ENCODE results near the gene GRAMD4.

The GRAMD4 gene

GRCh38 chr22:46598224-46598623 lies 22.0 kb upstream of the GRAMD4 start:
- no peak for ATAC-seq

GRCh38 chr22:46598737-46599424 lies 21.3 kb upstream of the GRAMD4 start:
- no peak for ATAC-seq

DNA sequence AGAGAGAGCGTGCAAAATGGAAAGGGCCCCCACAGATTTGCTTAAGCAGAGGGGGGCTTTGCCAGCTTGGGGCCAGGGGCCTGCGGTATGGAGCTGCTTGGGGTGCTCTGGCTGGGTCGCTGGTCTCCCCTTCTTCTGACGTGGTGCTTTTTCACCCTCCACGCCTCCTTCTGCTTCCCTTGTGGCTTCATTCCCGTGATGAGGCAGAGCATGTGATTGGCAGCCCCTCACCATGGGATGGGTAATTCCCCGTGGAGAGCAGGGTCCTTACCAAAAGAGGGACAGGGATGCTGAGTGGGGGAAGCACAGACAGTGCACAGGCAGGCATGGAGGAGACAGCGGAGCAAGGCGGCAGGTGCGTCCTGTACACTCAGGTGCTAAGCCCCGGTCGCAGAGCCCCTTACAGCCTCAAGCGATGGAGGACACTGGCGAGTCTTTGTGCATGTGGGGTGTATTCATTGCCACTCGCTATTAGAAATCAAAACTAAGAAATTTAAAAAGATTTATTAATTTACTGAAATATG lies 19.9 kb upstream of the GRAMD4 start:
- no peak for ATAC-seq

DNA sequence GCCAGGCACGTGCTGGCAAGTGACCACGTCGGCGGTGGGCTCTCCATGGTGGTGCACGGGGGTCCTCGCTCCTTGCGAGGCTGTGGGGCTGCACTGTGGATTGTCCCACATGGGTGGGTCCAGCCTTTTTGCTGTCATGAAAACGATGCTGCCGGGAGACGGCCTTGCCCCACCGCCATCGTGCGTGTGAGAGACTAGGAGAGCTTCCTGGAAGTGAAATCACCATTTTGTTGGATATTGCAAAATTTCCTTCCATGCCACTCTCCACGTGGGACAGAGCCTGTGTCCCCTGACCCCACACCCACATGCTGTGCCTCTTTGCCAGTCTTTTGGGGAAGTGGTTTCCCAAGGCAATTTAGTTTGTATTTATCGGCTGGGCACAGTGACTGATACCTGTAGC lies 18.2 kb upstream of the GRAMD4 start:
- no peak for ATAC-seq

GRCh38 chr22:46604306-46604690 lies 15.9 kb upstream of the GRAMD4 start:
- peak; percentile 94 for ATAC-seq

- ATAC-seq, result no peak
Measured at GRCh38 chr22:46605117-46605516, 15.1 kb upstream of the GRAMD4 start.

DNA sequence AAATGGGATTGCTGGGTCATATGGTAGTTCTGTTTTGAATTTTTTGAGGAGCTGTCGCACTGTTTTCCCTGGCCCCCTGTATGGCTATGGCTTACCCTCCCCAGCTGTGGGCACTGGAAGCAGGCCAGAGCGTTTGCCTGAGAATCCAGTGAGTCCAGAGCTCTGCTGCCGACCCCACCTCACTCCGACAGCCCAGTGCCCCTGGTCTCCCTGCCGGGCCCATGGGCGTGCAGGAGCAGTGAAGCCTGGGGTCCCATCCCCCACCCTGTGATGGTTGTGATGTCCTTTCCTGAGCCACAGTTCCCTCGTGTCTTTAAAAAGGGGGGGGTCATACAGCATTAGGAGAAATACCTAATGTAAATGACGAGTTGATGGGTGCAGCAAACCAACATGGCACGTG lies 13.3 kb upstream of the GRAMD4 start:
- no peak for ATAC-seq

DNA sequence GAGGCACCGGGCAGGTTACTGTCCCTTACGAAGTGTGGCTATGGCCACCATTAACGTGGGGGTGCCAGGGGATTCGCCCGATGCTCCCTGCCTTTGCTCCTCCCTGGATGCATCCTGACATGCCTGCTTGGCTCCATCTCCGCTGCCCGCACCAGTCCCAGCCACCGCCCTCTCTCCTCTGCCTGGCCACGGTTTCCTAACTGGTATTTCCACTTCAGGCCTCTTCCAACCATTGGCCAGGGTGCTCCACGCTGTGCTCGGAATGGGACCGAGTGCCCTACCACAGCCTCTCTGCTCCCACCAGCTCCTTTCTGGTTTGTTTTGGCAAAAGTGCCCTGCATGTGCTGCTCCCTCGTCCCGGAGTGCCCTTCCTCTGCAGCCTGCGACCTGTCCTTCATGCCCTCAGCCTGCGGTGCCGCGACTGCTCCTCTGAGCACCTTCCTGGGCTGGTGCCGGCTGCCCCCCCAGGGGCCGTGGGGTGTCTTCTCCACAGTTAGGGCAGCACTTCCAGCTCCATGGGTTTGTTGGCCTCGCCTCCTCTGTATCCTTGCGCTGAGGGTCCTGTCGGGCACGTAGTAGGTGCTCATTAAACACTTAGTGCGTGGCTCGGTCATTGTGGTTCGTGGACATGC lies 12.6 kb upstream of the GRAMD4 start:
- ATAC-seq, result no peak

DNA sequence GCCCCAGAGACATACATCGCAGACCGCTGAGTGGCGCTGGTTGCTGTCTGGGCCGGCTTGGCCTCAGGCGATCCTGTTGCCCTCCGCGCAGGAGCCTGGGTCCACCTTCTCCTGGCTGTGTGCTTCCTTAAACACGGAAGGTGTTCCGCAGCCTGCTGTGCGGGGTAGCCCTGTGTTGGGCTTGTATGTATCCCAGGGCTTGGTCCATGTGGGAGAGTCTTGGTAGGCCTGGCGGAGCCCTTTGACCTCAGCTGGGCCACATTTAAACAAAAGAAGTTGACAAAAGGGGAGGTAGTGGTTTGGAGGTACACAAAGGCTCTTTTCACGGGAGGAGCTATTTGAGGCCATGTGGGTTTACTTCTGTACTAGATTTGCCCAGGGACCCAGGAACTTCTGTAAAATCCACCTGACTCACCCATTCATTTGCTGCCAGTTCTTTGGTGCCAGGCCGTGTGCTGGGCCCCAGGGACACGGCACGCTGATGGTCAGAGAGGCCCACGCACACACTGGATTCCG lies 11.0 kb upstream of the GRAMD4 start:
- no peak for ATAC-seq

DNA sequence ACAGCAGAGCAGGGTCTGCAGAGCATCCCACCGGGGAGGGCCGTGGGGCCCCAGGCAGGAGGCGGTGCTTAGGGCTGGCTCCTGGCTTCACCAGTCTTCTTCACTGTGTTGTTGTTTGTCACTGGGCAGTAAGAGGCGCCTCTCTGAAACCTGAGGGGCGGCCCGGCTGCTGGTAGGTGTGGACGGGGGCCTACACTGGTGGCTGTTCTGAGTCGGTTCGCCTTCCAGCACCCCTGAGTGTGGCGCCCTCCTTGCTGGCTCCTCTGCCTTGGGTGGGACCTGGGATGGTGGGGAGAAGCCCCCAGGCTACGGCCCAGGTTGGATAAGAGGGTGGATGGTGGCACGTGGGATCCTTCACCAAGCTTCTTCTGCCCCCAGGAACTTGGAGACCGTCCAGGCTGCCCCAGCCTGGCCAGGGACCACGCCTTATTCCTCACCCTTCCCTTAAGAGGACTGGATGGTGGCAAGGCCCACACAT lies 10.4 kb upstream of the GRAMD4 start:
- ATAC-seq, result no peak

DNA sequence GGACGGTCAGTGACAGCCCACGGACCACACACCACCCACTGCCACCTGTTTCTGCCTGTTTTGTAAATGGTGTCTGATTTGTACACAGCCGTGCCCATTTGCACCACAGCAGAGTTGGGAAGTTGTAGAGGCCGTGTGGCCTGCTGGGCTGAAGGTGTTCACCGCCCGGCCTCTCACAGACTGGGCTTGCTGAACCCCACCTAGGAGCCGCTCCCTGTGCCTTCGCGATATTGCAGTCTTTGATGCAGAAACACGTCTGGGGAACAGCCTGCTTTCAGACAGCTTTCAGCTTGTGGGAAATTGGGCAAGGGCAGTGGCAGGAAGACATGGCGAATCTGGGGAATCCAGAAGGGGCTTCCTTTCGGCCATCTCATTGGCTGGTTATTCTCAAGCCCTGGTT lies 9.8 kb upstream of the GRAMD4 start:
- ATAC-seq, result no peak

DNA sequence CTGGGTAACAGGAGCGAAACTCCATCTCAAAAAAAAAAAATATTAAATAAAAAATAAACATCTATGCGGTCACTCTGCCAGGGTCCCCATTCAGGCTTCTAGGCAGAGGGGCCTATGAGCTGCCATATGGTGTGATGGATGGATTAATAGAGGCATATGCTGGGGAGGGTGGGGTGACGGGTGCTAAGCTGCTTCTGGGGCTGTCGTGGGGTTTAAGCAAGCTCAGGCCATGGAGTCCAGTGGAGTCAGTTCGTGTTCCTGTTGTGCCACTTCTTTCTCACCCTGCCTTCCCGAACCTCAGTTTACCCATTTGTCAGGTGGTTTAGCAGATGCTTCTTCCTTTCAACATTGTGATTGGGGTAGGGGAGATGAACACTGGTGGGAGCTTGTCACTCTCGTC lies 9.0 kb upstream of the GRAMD4 start:
- no peak for ATAC-seq

GRCh38 chr22:46612341-46612903 lies 7.8 kb upstream of the GRAMD4 start:
- ATAC-seq, result no peak

- peak in 1 of 2 donors; percentile 36 for ATAC-seq
Measured at GRCh38 chr22:46612904-46613605, 7.1 kb upstream of the GRAMD4 start.

DNA sequence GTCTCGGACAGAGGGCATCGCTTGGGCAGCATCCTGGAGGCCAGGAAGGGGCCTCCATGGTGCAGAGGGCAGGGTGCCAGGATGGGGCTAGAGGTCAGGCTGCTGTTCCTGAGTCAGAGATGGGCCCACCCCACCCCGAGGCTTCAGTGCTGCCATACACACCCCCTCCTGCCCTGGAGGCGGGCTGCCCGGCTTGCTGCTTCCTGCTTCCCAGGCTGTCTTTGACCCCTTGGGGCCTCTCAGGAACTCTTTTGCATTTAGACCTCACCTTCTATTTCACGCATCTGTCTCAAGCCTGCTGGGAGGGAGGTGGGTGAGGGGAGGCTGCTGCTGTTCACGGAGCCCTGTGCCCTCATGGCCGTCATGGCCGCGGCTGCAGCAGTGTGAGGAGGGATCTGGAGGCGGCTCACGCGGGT lies 6.6 kb upstream of the GRAMD4 start:
- peak in 1 of 2 donors; percentile 40 for ATAC-seq

GRCh38 chr22:46614025-46614931 lies 5.9 kb upstream of the GRAMD4 start:
- ATAC-seq, result peak; percentile 71 to 75

GRCh38 chr22:46617207-46617985 lies 2.8 kb upstream of the GRAMD4 start:
- ATAC-seq, result no peak

DNA sequence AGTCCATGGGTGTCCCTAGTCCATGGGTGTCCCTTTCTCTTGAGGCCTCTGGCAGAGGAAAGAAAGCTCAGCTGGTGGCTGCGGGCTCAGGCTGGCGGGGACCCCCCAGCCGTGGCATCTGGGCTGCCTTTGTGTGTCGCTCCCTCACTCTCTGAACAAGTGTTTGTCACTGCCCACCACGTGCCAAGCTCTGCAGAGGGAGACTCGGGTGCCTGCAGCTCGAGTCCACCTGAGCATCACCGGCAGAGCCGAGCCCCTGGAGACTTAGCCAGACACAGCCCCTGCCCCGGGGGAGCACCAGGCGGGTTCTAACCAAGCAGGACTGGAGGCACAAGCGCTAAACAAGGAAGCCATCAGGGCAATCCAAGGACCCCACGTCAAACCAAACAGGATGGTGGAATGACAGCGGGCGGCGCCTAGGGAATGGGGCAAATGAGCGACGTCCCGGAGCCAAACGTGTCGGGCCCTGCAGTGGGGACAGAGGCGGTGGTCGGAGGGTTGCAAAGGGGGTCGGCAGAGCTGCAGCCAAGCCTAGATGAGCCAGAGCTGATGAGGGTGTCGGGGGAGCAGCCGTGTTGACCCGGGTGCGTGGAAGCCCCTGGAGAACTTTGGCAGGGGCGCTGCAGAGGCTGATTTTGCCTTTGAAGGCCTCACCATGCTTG lies 2.1 kb upstream of the GRAMD4 start:
- no peak for ATAC-seq

DNA sequence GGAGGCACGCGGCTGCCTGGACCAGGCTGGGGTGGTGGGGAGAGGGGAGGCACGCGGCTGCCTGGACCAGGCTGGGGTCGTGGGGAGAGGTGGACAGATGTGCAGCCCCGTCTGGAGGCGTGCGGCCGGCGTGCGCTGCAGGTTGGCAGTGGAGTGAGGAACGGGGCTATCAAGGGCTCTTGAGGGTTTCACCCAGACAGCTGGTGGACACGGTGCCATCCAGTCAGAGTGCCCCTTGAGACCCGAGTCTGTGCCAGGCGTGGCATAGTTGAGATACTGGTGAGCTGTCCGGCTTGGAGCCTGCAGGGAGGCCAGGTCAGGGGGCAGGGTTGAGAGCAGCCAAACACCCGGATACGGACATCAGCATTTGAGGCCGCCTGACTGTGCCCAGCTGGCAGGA lies 1.5 kb upstream of the GRAMD4 start:
- ATAC-seq, result no peak

DNA sequence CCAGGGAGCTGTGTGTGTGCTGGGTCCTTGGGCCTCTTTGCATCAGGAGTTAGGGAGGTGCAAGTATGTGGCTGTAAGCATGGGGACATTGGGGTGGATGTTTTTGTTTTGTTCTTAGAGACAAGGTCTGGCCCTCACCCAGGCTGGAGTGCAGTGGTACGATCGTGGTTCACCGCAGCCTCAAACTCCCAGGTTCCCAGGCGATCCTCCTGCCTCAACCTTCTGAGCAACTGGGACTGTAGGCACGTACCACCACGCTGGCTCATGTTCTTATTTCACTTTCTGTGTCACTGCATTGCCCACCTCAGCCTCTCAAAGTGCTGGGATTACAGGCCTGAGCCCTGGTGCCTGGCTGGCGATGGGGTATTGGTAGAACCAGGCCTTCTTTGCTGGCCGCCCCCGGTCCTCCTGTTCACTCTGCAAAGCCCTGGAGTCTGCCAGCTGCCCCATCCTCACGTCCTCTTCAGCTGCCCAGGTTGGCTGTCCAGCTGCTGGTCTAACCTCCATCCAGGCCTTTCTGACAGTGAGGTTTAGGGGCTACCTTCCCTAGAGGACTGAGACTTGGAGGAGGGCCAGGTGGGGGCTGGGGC lies 851 bp upstream of the GRAMD4 start:
- no peak for ATAC-seq
